Chondrocyte (in vitro differentiated cells): ENCODE results near the gene DENND1B. TPM values are rescaled to one million over a fixed set of nuclear protein-coding genes. Genes with fewer than 3 reads are reported as not detected.

Source experiments
- DNase-seq: peaks from one replicate; pipeline ENCODE4 v3.0.0; 2021; ENCODE audit warnings: mixed read lengths, low spot score
- H3K27ac Mint-ChIP-seq: one replicate; pipeline ENCODE4 v1.8.0; 2021; ENCODE audit warnings: mild to moderate bottlenecking, moderate library complexity, mixed read lengths; ENCODE audit not compliant: unreplicated experiment
- H3K27me3 Mint-ChIP-seq: 2 replicates; pipeline ENCODE4 v1.8.0; 2021; ENCODE audit warnings: low read depth, mixed read lengths
- H3K36me3 Mint-ChIP-seq: 2 replicates; pipeline ENCODE4 v1.8.0; 2021; ENCODE audit warnings: low read depth, mixed read lengths
- H3K4me1 Mint-ChIP-seq: 2 replicates; pipeline ENCODE4 v1.8.0; 2021; ENCODE audit warnings: low read depth, mild to moderate bottlenecking, mixed read lengths
- H3K4me3 Mint-ChIP-seq: one replicate; pipeline ENCODE4 v1.8.0; 2021; ENCODE audit warnings: mild to moderate bottlenecking, moderate library complexity, mixed read lengths; ENCODE audit not compliant: unreplicated experiment
- H3K9me3 Mint-ChIP-seq: 2 replicates; pipeline ENCODE4 v1.8.0; 2021; ENCODE audit warnings: low read depth, mixed read lengths
- total RNA-seq: library from RNA; stranded (reverse); gene quantifications from 3 replicates; pipeline ENCODE4 v1.2.1, GENCODE V29; 2021
- TF ChIP-seq, protein P1 (sequence below): fragments of 200-600 bp; sonication (generic); IDR thresholded peaks from 2 replicates; pipeline ENCODE4 v1.5.0; 2021; ENCODE audit warnings: antibody characterized with exemption, mild to moderate bottlenecking, moderate library complexity

The DENND1B gene
- total RNA-seq, 1 donor from 2014 or later: 10.9 TPM

DNA sequence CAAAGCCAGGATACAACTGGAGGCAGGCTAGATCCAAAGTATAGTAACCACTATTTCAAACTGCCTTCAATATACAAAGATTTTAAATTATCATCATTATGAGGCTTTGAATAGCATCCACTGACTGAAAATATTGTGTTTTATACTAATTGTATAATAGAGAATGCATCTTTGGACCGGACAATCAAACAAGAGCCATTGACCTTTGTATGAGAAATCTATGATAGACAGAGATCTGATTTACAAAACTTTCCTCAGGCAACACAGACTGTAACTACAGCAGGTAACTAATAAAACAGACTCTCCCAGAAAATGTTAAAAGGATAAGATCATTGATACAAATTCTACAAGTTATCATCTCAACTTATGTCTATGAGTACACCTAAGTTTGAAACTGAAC, 152.9 kb downstream of the DENND1B start:
- H3K36me3 Mint-ChIP-seq: peaks cover 16% of the 10 kb centered on the region
- no peaks in the 10 kb centered on the region for H3K27me3 Mint-ChIP-seq
- TF ChIP-seq, protein P1, sequence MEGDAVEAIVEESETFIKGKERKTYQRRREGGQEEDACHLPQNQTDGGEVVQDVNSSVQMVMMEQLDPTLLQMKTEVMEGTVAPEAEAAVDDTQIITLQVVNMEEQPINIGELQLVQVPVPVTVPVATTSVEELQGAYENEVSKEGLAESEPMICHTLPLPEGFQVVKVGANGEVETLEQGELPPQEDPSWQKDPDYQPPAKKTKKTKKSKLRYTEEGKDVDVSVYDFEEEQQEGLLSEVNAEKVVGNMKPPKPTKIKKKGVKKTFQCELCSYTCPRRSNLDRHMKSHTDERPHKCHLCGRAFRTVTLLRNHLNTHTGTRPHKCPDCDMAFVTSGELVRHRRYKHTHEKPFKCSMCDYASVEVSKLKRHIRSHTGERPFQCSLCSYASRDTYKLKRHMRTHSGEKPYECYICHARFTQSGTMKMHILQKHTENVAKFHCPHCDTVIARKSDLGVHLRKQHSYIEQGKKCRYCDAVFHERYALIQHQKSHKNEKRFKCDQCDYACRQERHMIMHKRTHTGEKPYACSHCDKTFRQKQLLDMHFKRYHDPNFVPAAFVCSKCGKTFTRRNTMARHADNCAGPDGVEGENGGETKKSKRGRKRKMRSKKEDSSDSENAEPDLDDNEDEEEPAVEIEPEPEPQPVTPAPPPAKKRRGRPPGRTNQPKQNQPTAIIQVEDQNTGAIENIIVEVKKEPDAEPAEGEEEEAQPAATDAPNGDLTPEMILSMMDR: no peak
- peaks cover 23% of the 10 kb centered on the region for H3K9me3 Mint-ChIP-seq
- H3K4me1 Mint-ChIP-seq: peaks cover 4% of the 10 kb centered on the region
- H3K4me3 Mint-ChIP-seq: no peak overlapping the region
- DNase-seq: no peak
- no peak overlapping the region for H3K27ac Mint-ChIP-seq

DNA sequence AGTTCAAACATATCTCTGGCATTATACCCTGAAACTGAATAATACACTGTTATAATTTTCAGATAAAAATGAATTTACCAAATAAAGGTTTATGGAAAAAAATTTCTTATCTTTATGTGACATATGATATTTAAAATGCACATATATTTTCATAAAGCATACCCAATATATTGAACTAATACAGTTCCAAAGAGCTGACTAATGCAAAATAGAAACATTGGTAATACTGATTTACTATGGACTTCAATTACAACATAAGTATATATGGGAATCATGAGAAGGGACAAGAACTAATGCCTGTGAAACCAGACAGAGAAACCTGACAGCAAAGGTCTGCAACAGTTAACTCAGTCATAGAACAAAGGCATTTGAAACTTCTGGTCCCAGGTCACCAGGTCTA, 153.5 kb downstream of the DENND1B start:
- DNase-seq: no peak
- H3K27ac Mint-ChIP-seq: no peak overlapping the region
- peaks cover 22% of the 10 kb centered on the region for H3K9me3 Mint-ChIP-seq
- TF ChIP-seq, protein P1: no peak
- peaks cover 4% of the 10 kb centered on the region for H3K4me1 Mint-ChIP-seq
- peaks cover 14% of the 10 kb centered on the region for H3K36me3 Mint-ChIP-seq
- no peak overlapping the region for H3K4me3 Mint-ChIP-seq
- H3K27me3 Mint-ChIP-seq: no peaks in the 10 kb centered on the region

DNA sequence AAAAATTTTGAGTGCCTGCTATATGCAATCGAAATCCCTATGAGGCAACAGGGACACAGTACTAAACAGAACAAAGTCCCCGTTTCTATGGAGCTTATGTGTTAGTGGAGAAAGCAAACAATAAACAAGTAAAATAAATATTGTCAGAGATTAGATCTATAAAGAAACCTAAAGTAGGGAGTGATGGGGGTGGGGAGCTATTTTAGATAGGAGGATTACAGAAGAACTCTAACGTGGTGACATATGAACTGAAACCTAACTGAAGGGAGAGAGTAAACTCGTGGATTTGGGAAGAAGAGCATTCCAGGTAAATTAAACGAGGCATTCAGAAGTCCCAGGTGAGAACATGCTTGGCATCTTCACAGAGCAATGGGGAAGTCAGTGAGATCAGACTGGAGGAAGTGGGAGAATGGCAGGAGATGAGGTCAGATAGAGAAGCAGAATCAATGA, 154.5 kb downstream of the DENND1B start:
- peaks cover 8% of the 10 kb centered on the region for H3K36me3 Mint-ChIP-seq
- H3K9me3 Mint-ChIP-seq: peaks cover 15% of the 10 kb centered on the region
- H3K4me3 Mint-ChIP-seq: no peak overlapping the region
- TF ChIP-seq, protein P1: no peak
- no peaks in the 10 kb centered on the region for H3K27me3 Mint-ChIP-seq
- H3K4me1 Mint-ChIP-seq: peaks cover 4% of the 10 kb centered on the region
- H3K27ac Mint-ChIP-seq: no peak overlapping the region
- no peak for DNase-seq

DNA sequence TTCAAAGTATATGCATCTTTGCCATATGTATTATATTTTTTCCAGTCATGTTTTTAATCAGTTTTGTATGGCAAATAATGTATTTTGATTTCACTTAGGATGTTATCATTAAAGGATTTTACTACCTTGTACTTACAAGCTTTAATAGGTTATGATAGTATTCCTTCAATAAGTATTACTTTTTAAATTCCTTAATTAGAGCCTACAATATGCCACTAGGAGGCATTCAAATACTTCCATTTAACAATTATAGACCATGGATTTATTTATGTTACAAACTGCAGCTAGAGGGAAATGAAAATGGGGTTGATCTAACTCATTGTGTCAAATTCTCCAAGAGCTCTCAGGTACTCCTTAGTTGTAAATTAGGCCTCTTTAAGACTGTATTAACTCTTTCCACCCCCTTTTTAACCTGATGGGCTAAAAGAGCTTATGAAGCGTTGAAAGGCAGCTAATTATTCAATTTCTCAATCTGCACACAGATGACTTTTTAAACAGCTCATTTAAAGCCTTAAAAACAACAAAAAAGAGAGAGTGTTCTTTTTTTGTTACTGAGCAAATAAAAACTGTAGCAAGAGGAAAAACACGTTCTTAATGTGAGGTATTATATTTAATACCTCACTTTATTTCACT, 156.2 kb downstream of the DENND1B start:
- TF ChIP-seq, protein P1: peak; percentile 83
- Mint-ChIP-seq H3K27ac (no peak overlapping the region), H3K4me1 (peaks cover 6% of the 10 kb centered on the region), H3K27me3 (no peaks in the 10 kb centered on the region), H3K9me3 (peaks cover 3% of the 10 kb centered on the region), H3K4me3 (no peak overlapping the region), H3K36me3 (peaks cover 1% of the 10 kb centered on the region)
- no peak for DNase-seq

DNA sequence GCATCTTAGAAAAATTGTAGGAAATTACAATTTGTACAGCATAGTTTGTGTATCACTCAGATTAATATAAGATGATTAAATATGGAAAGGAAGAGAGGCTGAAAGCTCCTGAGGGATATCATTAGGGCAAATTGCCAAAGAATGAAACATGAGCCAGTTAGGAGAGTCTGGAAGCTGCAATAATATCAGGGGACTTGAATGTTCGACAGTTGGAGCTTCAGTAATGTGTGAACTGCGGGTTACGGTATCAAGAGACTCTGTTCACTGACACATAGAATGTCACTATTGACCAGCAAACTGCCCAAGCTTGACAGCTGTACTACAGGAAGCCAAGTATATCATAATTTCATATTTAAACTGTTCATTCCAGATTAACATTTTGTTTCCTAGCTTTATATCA, 157.2 kb downstream of the DENND1B start:
- Mint-ChIP-seq H3K9me3 (no peaks in the 10 kb centered on the region), H3K27ac (no peak overlapping the region), H3K36me3 (no peaks in the 10 kb centered on the region), H3K4me3 (no peak overlapping the region), H3K4me1 (peaks cover 6% of the 10 kb centered on the region), H3K27me3 (no peaks in the 10 kb centered on the region)
- no peak for DNase-seq
- TF ChIP-seq, protein P1: no peak
